Activated T-cell treated with anti-CD3 and anti-CD28 coated beads, Interleukin-2, amount 50 U/mL, for 24 hours (primary cell): ENCODE measurements around the gene CLRN1.

ENCODE experiments used
- DNase-seq: peaks from one replicate; pipeline ENCODE4 v3.0.0-alpha.2; 2020
- H3K27ac Mint-ChIP-seq: 2 replicates; pipeline ENCODE4 v1.8.0; 2020; ENCODE audit warnings: mild to moderate bottlenecking, mixed read lengths
- H3K27me3 Mint-ChIP-seq: 2 replicates; pipeline ENCODE4 v1.8.0; 2020; ENCODE audit warnings: mixed read lengths
- H3K36me3 Mint-ChIP-seq: 2 replicates; pipeline ENCODE4 v1.8.0; 2020; ENCODE audit warnings: low read depth, mixed read lengths
- H3K4me1 Mint-ChIP-seq: 2 replicates; pipeline ENCODE4 v1.8.0; 2020; ENCODE audit warnings: low read depth, mixed read lengths
- H3K4me3 Mint-ChIP-seq: 2 replicates; pipeline ENCODE4 v1.8.0; 2020; ENCODE audit warnings: mild to moderate bottlenecking, moderate library complexity, mixed read lengths
- H3K9me3 Mint-ChIP-seq: 2 replicates; pipeline ENCODE4 v1.8.0; 2020; ENCODE audit warnings: mixed read lengths

CLRN1 gene

GRCh38 chr3:150972366-150973071 is at the start of gene CLRN1:
TSS of gene CLRN1 (minus strand) at chr3:150972727. CDS start at chr3:150972708, 19 bp downstream.
- peaks cover 22% of the 10 kb centered on the region for H3K4me1 Mint-ChIP-seq
- no peak within 1 kb of the TSS for H3K27ac Mint-ChIP-seq
- H3K9me3 Mint-ChIP-seq = no peaks in the 10 kb centered on the region
- peaks cover 16% of the 10 kb centered on the region for H3K27me3 Mint-ChIP-seq
- H3K36me3 Mint-ChIP-seq = no peaks in the 10 kb centered on the region
- no peak for DNase-seq
- H3K4me3 Mint-ChIP-seq = no peak within 1 kb of the TSS

GRCh38 chr3:151016478-151016795 is 43.9 kb upstream of the CLRN1 start:
- DNase-seq = no peak
- Mint-ChIP-seq H3K4me1 (no peaks in the 10 kb centered on the region), H3K9me3 (no peaks in the 10 kb centered on the region), H3K27ac (no peak overlapping the region), H3K27me3 (peaks cover 3% of the 10 kb centered on the region), H3K4me3 (no peak overlapping the region), H3K36me3 (no peaks in the 10 kb centered on the region)

GRCh38 chr3:151015767-151016477 is 43.4 kb upstream of the CLRN1 start:
- no peak for DNase-seq
- Mint-ChIP-seq H3K4me1 (no peaks in the 10 kb centered on the region), H3K27ac (no peak overlapping the region), H3K4me3 (no peak overlapping the region), H3K27me3 (peaks cover 3% of the 10 kb centered on the region), H3K9me3 (no peaks in the 10 kb centered on the region), H3K36me3 (no peaks in the 10 kb centered on the region)

GRCh38 chr3:151015181-151015580 is 42.7 kb upstream of the CLRN1 start:
- H3K36me3 Mint-ChIP-seq = no peaks in the 10 kb centered on the region
- no peak overlapping the region for H3K4me3 Mint-ChIP-seq
- DNase-seq = no peak
- no peaks in the 10 kb centered on the region for H3K4me1 Mint-ChIP-seq
- H3K9me3 Mint-ChIP-seq = no peaks in the 10 kb centered on the region
- no peak overlapping the region for H3K27ac Mint-ChIP-seq
- H3K27me3 Mint-ChIP-seq = peaks cover 6% of the 10 kb centered on the region

- Mint-ChIP-seq H3K4me3 (no peak overlapping the region), H3K27me3 (peaks cover 9% of the 10 kb centered on the region), H3K9me3 (no peaks in the 10 kb centered on the region), H3K27ac (no peak overlapping the region), H3K36me3 (no peaks in the 10 kb centered on the region), H3K4me1 (no peaks in the 10 kb centered on the region)
- DNase-seq = no peak
Observed at GRCh38 chr3:151014501-151015018, 42.0 kb upstream of the CLRN1 start.

- no peaks in the 10 kb centered on the region for H3K4me1 Mint-ChIP-seq
- peaks cover 9% of the 10 kb centered on the region for H3K27me3 Mint-ChIP-seq
- no peaks in the 10 kb centered on the region for H3K36me3 Mint-ChIP-seq
- no peak overlapping the region for H3K4me3 Mint-ChIP-seq
- no peak for DNase-seq
- H3K27ac Mint-ChIP-seq = no peak overlapping the region
- no peaks in the 10 kb centered on the region for H3K9me3 Mint-ChIP-seq
Observed at GRCh38 chr3:151012753-151013152, 40.2 kb upstream of the CLRN1 start.

GRCh38 chr3:151011427-151011826 is 38.9 kb upstream of the CLRN1 start:
- no peak for DNase-seq
- no peaks in the 10 kb centered on the region for H3K9me3 Mint-ChIP-seq
- H3K4me3 Mint-ChIP-seq = no peak overlapping the region
- peaks cover 6% of the 10 kb centered on the region for H3K27me3 Mint-ChIP-seq
- H3K27ac Mint-ChIP-seq = no peak overlapping the region
- H3K36me3 Mint-ChIP-seq = no peaks in the 10 kb centered on the region
- no peaks in the 10 kb centered on the region for H3K4me1 Mint-ChIP-seq

GRCh38 chr3:151009981-151010380 is 37.5 kb upstream of the CLRN1 start:
- DNase-seq = no peak
- Mint-ChIP-seq H3K9me3 (no peaks in the 10 kb centered on the region), H3K27ac (no peak overlapping the region), H3K36me3 (no peaks in the 10 kb centered on the region), H3K4me3 (no peak overlapping the region), H3K4me1 (no peaks in the 10 kb centered on the region), H3K27me3 (peaks cover 11% of the 10 kb centered on the region)

- no peak overlapping the region for H3K27ac Mint-ChIP-seq
- peaks cover 11% of the 10 kb centered on the region for H3K27me3 Mint-ChIP-seq
- no peaks in the 10 kb centered on the region for H3K9me3 Mint-ChIP-seq
- no peak overlapping the region for H3K4me3 Mint-ChIP-seq
- H3K4me1 Mint-ChIP-seq = no peaks in the 10 kb centered on the region
- DNase-seq = no peak
- no peaks in the 10 kb centered on the region for H3K36me3 Mint-ChIP-seq
Observed at GRCh38 chr3:151009430-151009829, 36.9 kb upstream of the CLRN1 start.

GRCh38 chr3:151008699-151009098 is 36.2 kb upstream of the CLRN1 start:
- no peaks in the 10 kb centered on the region for H3K36me3 Mint-ChIP-seq
- no peak overlapping the region for H3K27ac Mint-ChIP-seq
- DNase-seq = no peak

GRCh38 chr3:151003768-151004134 is 31.2 kb upstream of the CLRN1 start:
- Mint-ChIP-seq H3K27ac (no peak overlapping the region), H3K4me1 (no peaks in the 10 kb centered on the region), H3K36me3 (no peaks in the 10 kb centered on the region), H3K27me3 (peaks cover 5% of the 10 kb centered on the region), H3K9me3 (no peaks in the 10 kb centered on the region), H3K4me3 (no peak overlapping the region)
- DNase-seq = no peak

More at GRCh38 chr3:151008699-151009098, 36.2 kb upstream of the CLRN1 start:
- H3K9me3 Mint-ChIP-seq = no peaks in the 10 kb centered on the region
- H3K4me1 Mint-ChIP-seq = no peaks in the 10 kb centered on the region
- no peak overlapping the region for H3K4me3 Mint-ChIP-seq
- peaks cover 11% of the 10 kb centered on the region for H3K27me3 Mint-ChIP-seq

GRCh38 chr3:151003029-151003767 is 30.7 kb upstream of the CLRN1 start:
- Mint-ChIP-seq H3K27me3 (peaks cover 5% of the 10 kb centered on the region), H3K27ac (no peak overlapping the region), H3K9me3 (no peaks in the 10 kb centered on the region), H3K36me3 (no peaks in the 10 kb centered on the region), H3K4me1 (no peaks in the 10 kb centered on the region), H3K4me3 (no peak overlapping the region)
- no peak for DNase-seq

- Mint-ChIP-seq H3K9me3 (no peaks in the 10 kb centered on the region), H3K36me3 (no peaks in the 10 kb centered on the region), H3K27me3 (peaks cover 5% of the 10 kb centered on the region), H3K4me3 (no peak overlapping the region), H3K27ac (no peak overlapping the region), H3K4me1 (no peaks in the 10 kb centered on the region)
- no peak for DNase-seq
Observed at GRCh38 chr3:151002003-151002981, 29.8 kb upstream of the CLRN1 start.

- H3K36me3 Mint-ChIP-seq = no peaks in the 10 kb centered on the region
- H3K27ac Mint-ChIP-seq = no peak overlapping the region
- no peak for DNase-seq
- no peaks in the 10 kb centered on the region for H3K4me1 Mint-ChIP-seq
- H3K9me3 Mint-ChIP-seq = no peaks in the 10 kb centered on the region
- H3K4me3 Mint-ChIP-seq = no peak overlapping the region
- peaks cover 4% of the 10 kb centered on the region for H3K27me3 Mint-ChIP-seq
Observed at GRCh38 chr3:150998996-150999395, 26.5 kb upstream of the CLRN1 start.
